ENCODE measurements around the gene CRIP1.

Gene CRIP1

GRCh38 chr14:105532735-105533141 lies 46.1 kb downstream of the CRIP1 start:
- H3K4me1 Mint-ChIP-seq (ENCODE audit: low read depth): peaks cover 1% of the 10 kb centered on the region
- H3K27me3 Mint-ChIP-seq: peaks cover 2% of the 10 kb centered on the region
- H3K9me3 Mint-ChIP-seq (ENCODE audit: low read depth): no peaks in the 10 kb centered on the region
- no peaks in the 10 kb centered on the region for H3K36me3 Mint-ChIP-seq
- H3K27ac Mint-ChIP-seq: no peak overlapping the region
- no peak overlapping the region for H3K4me3 Mint-ChIP-seq

- Mint-ChIP-seq H3K4me3 (no peak overlapping the region), H3K9me3 (ENCODE audit: low read depth) (no peaks in the 10 kb centered on the region), H3K36me3 (no peaks in the 10 kb centered on the region), H3K27me3 (peaks cover 2% of the 10 kb centered on the region), H3K4me1 (ENCODE audit: low read depth) (peaks cover 2% of the 10 kb centered on the region), H3K27ac (no peak overlapping the region)
Observed at GRCh38 chr14:105533391-105533790, 46.7 kb downstream of the CRIP1 start.

- Mint-ChIP-seq H3K4me3 (no peak overlapping the region), H3K27me3 (peaks cover 2% of the 10 kb centered on the region), H3K27ac (no peak overlapping the region), H3K9me3 (ENCODE audit: low read depth) (no peaks in the 10 kb centered on the region), H3K36me3 (no peaks in the 10 kb centered on the region), H3K4me1 (ENCODE audit: low read depth) (peaks cover 4% of the 10 kb centered on the region)
Observed at GRCh38 chr14:105533811-105534498, 47.3 kb downstream of the CRIP1 start.

- no peaks in the 10 kb centered on the region for H3K36me3 Mint-ChIP-seq
- no peaks in the 10 kb centered on the region for H3K9me3 Mint-ChIP-seq (ENCODE audit: low read depth)
- peaks cover 4% of the 10 kb centered on the region for H3K4me1 Mint-ChIP-seq (ENCODE audit: low read depth)
- H3K4me3 Mint-ChIP-seq: no peak overlapping the region
- no peak overlapping the region for H3K27ac Mint-ChIP-seq
- peaks cover 2% of the 10 kb centered on the region for H3K27me3 Mint-ChIP-seq
Observed at GRCh38 chr14:105534586-105534985, 47.9 kb downstream of the CRIP1 start.

GRCh38 chr14:105536051-105536450 lies 49.4 kb downstream of the CRIP1 start:
- H3K9me3 Mint-ChIP-seq (ENCODE audit: low read depth): no peaks in the 10 kb centered on the region
- H3K4me3 Mint-ChIP-seq: no peak overlapping the region
- no peak overlapping the region for H3K27ac Mint-ChIP-seq
- peaks cover 4% of the 10 kb centered on the region for H3K4me1 Mint-ChIP-seq (ENCODE audit: low read depth)
- H3K27me3 Mint-ChIP-seq: peaks cover 2% of the 10 kb centered on the region
- no peaks in the 10 kb centered on the region for H3K36me3 Mint-ChIP-seq

GRCh38 chr14:105536691-105537579 lies 50.2 kb downstream of the CRIP1 start:
- H3K9me3 Mint-ChIP-seq (ENCODE audit: low read depth): no peaks in the 10 kb centered on the region
- H3K27me3 Mint-ChIP-seq: peaks cover 5% of the 10 kb centered on the region
- H3K36me3 Mint-ChIP-seq: no peaks in the 10 kb centered on the region
- H3K4me1 Mint-ChIP-seq (ENCODE audit: low read depth): peaks cover 4% of the 10 kb centered on the region
- H3K27ac Mint-ChIP-seq: no peak overlapping the region
- no peak overlapping the region for H3K4me3 Mint-ChIP-seq

- no peak overlapping the region for H3K27ac Mint-ChIP-seq
- H3K4me1 Mint-ChIP-seq (ENCODE audit: low read depth): peaks cover 4% of the 10 kb centered on the region
- H3K27me3 Mint-ChIP-seq: peaks cover 5% of the 10 kb centered on the region
- no peaks in the 10 kb centered on the region for H3K36me3 Mint-ChIP-seq
- H3K9me3 Mint-ChIP-seq (ENCODE audit: low read depth): no peaks in the 10 kb centered on the region
- H3K4me3 Mint-ChIP-seq: no peak overlapping the region
Observed at GRCh38 chr14:105537580-105538474, 51.1 kb downstream of the CRIP1 start.
